ENCODE data around the gene SPRY4. TPM values are rescaled to one million over a fixed set of nuclear protein-coding genes. Genes with fewer than 3 reads are reported as not detected.

Gene SPRY4
- total RNA-seq, result 10 to 100 TPM in 5 of 10 donors, 1 to 10 TPM in 5; 7.4 to 13.7 (median 10.1) TPM
- 1 to 10 TPM; 5.0 to 5.5 TPM for polyA plus RNA-seq
- long read RNA-seq, donor 1, full-length matches to known transcripts, result 1 of 2 reads
- long read RNA-seq, donor 1, partial matches to known transcripts, result 0 of 2 reads
- long read RNA-seq, donor 1, other reads (novel, unspliced or antisense), result 1 of 2 reads
- long read RNA-seq, donor 2, full-length matches to known transcripts, result 5 of 7 reads
- long read RNA-seq, donor 2, partial matches to known transcripts, result 0 of 7 reads
- long read RNA-seq, donor 2, other reads (novel, unspliced or antisense), result 2 of 7 reads
- long read RNA-seq, donor 3, full-length matches to known transcripts, result 6 of 7 reads
- long read RNA-seq, donor 3, partial matches to known transcripts, result 0 of 7 reads
- long read RNA-seq, donor 3, other reads (novel, unspliced or antisense), result 1 of 7 reads

- Histone ChIP-seq H3K4me1 (peaks cover 13 to 73% (median 56%) of the 10 kb centered on the region in 9 donors), H3K27me3 (peaks cover 0 to 76% (median 0%) of the 10 kb centered on the region in 7 donors), H3K36me3 (no peaks in the 10 kb centered on the region), H3K4me3 (peak within 1 kb of the TSS; percentile 63 to 99 (median 79)), H3K27ac (peak within 1 kb of the TSS; percentile 88 to 97 (median 92)), H3K9me3 (no peaks in the 10 kb centered on the region)
- DNase-seq, result peak; percentile 94 to 95
- intact Hi-C loops (cut with DNase I), result loop anchor here in 8 of 10 donors (1.0 to 10.0 kb wide), 10 partner anchors 32 to 222 kb away; no protein-coding TSS in a partner anchor
- peak; percentile 75 to 89 (median 81) for ATAC-seq
- peak in 1 of 9 donors; percentile 4 for TF ChIP-seq CTCF (IDR thresholded peaks at IDR 0.05)
- 0 to 1% methylated on average over 54 of the region's 54 CpGs for WGBS, 2 donors
These were observed at the start of gene SPRY4 for GRCh38 chr5:142324871-142325724. Gene SPRY4 (minus strand): TSS chr5:142325021. CDS start chr5:142315108, 9,913 bp downstream.

- Histone ChIP-seq H3K27me3 (peaks cover 0 to 8% (median 0%) of the 10 kb centered on the region in 7 donors), H3K4me1 (peaks cover 0 to 16% (median 5%) of the 10 kb centered on the region in 9 donors), H3K36me3 (no peaks in the 10 kb centered on the region), H3K4me3 (no peak overlapping the region), H3K27ac (no peak overlapping the region), H3K9me3 (no peaks in the 10 kb centered on the region)
- ATAC-seq, result no peak
- intact Hi-C loops (cut with DNase I), result no loop called here
- 96 to 97% methylated on average over 2 of the region's 2 CpGs for WGBS, 2 donors
- no peak for DNase-seq
- TF ChIP-seq CTCF (IDR thresholded peaks at IDR 0.05), result no peak
These were observed 43.7 kb upstream of the SPRY4 start for GRCh38 chr5:142368529-142368928.

GRCh38 chr5:142366007-142366406 is 41.2 kb upstream of the SPRY4 start:
- H3K36me3 ChIP-seq, result no peaks in the 10 kb centered on the region
- peaks cover 3 to 36% (median 19%) of the 10 kb centered on the region in 9 donors for H3K4me1 ChIP-seq
- no peak for TF ChIP-seq CTCF (IDR thresholded peaks at IDR 0.05)
- intact Hi-C loops (cut with DNase I), result no loop called here
- 89 to 91% methylated on average over 4 of the region's 4 CpGs for WGBS, 2 donors
- ATAC-seq (no peak), DNase-seq (no peak)
- no peak overlapping the region for H3K27ac ChIP-seq
- H3K27me3 ChIP-seq, result peaks cover 0 to 16% (median 0%) of the 10 kb centered on the region in 7 donors
- no peaks in the 10 kb centered on the region for H3K9me3 ChIP-seq
- no peak overlapping the region for H3K4me3 ChIP-seq

Measured in heart right ventricle (tissue), 16 donors.